Upper lobe of right lung (tissue), 1 donor: ENCODE results near the gene IL1RAP. TPM values are rescaled to one million over a fixed set of nuclear protein-coding genes. Genes with fewer than 3 reads are reported as not detected.
"Not testable (repeated sequence)": the region's sequence is repeated elsewhere in the genome, so short reads cannot be mapped to it uniquely, and the experiment has no call there.

ENCODE experiments used
- ATAC-seq: fragments of 200-7000 bp; cut with Tn5 transposase; one replicate; pipeline ENCODE4 v1.9.1; 2020; ENCODE audit warnings: mild to moderate bottlenecking, moderate library complexity
- DNase-seq: peaks from one replicate; pipeline ENCODE4 v3.0.0-alpha.2; 2020
- H3K27ac ChIP-seq: fragments of 200-600 bp; one replicate; pipeline ENCODE4 v1.8.0; 2022
- H3K27me3 ChIP-seq: fragments of 200-600 bp; one replicate; pipeline ENCODE4 v1.8.0; 2022; ENCODE audit warnings: mild to moderate bottlenecking
- H3K36me3 ChIP-seq: fragments of 200-600 bp; one replicate; pipeline ENCODE4 v1.8.0; 2022
- H3K4me1 ChIP-seq: fragments of 200-600 bp; one replicate; pipeline ENCODE4 v1.8.0; 2022
- H3K4me3 ChIP-seq: fragments of 200-600 bp; one replicate; pipeline ENCODE4 v1.8.0; 2022; ENCODE audit warnings: mild to moderate bottlenecking
- H3K9me3 ChIP-seq: fragments of 200-600 bp; one replicate; pipeline ENCODE4 v1.8.0; 2022
- CTCF ChIP-seq: fragments of 200-600 bp; IDR thresholded peaks from one replicate; pipeline ENCODE4 v1.8.0; 2022; ENCODE audit warnings: antibody characterized with exemption
- intact Hi-C: fragments of 100-400 bp; cut with DNase I; formaldehyde crosslinking; loops from one replicate; pipeline ENCODE4 v1.11.0; 2022
- total RNA-seq: library from RNA; stranded (reverse); fragmentation: NEBNext Ultra II Directional; extraction: Animal tissue kit (Norgen Biotek cat#: 25700); gene quantifications from one replicate; pipeline ENCODE4 v1.2.1, GENCODE V29; 2021
- donor health status: DM: no; HTN: yes; CAD: no; lungs with severe emphysema.

IL1RAP gene
- total RNA-seq, 1 donor from 2014 or later, result 34.6 TPM

GRCh38 chr3:190658106-190658505 is 144.2 kb downstream of the IL1RAP start:
- H3K4me1 ChIP-seq, result no peaks in the 10 kb centered on the region
- DNase-seq, result no peak
- intact Hi-C loops, result no loop called here
- ATAC-seq, result no peak
- no peaks in the 10 kb centered on the region for H3K9me3 ChIP-seq
- H3K27ac ChIP-seq, result no peak overlapping the region
- no peak overlapping the region for H3K4me3 ChIP-seq
- no peak for TF ChIP-seq CTCF
- no peaks in the 10 kb centered on the region for H3K27me3 ChIP-seq
- H3K36me3 ChIP-seq, result no peaks in the 10 kb centered on the region

DNA sequence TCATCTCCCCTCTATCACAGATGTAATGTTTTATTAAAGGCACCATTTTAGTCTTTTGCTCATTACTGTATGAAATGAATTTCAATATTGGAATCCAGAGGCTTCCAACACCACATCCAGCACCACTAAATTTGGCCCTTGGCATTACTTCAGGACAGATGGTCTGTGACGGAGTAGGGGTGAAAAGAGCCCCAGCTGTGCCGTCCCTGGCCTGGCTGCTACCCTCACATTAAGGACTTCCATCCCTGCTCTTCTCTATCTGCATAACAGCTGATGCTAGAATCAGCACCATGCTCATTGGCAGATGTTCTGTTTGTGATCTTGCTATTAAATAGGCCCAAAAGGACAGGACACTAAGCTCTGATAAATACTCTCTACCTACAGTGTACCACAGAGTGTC is 152.9 kb downstream of the IL1RAP start:
- H3K9me3 ChIP-seq, result no peaks in the 10 kb centered on the region
- ATAC-seq (no peak), DNase-seq (no peak)
- H3K36me3 ChIP-seq, result no peaks in the 10 kb centered on the region
- H3K27ac ChIP-seq, result no peak overlapping the region
- TF ChIP-seq CTCF, result no peak
- intact Hi-C loops, result no loop called here
- H3K4me1 ChIP-seq, result no peaks in the 10 kb centered on the region
- no peaks in the 10 kb centered on the region for H3K27me3 ChIP-seq
- no peak overlapping the region for H3K4me3 ChIP-seq

- ATAC-seq (no peak), DNase-seq (no peak)
- Histone ChIP-seq H3K9me3 (no peaks in the 10 kb centered on the region), H3K27me3 (no peaks in the 10 kb centered on the region), H3K27ac (no peak overlapping the region), H3K4me3 (no peak overlapping the region), H3K4me1 (no peaks in the 10 kb centered on the region), H3K36me3 (no peaks in the 10 kb centered on the region)
- no peak for TF ChIP-seq CTCF
- intact Hi-C loops, result no loop called here
Measured at GRCh38 chr3:190671658-190672057, 157.8 kb downstream of the IL1RAP start.

- DNase-seq (no peak), ATAC-seq (no peak)
- no peaks in the 10 kb centered on the region for H3K4me1 ChIP-seq
- H3K4me3 ChIP-seq, result no peak overlapping the region
- H3K27me3 ChIP-seq, result no peaks in the 10 kb centered on the region
- TF ChIP-seq CTCF, result no peak
- H3K9me3 ChIP-seq, result no peaks in the 10 kb centered on the region
- intact Hi-C loops, result no loop called here
- no peak overlapping the region for H3K27ac ChIP-seq
- H3K36me3 ChIP-seq, result no peaks in the 10 kb centered on the region
Measured at GRCh38 chr3:190673148-190673547, 159.3 kb downstream of the IL1RAP start.

- ATAC-seq (no peak), DNase-seq (no peak)
- no peak overlapping the region for H3K4me3 ChIP-seq
- intact Hi-C loops, result no loop called here
- H3K27ac ChIP-seq, result no peak overlapping the region
- no peak for TF ChIP-seq CTCF
- no peaks in the 10 kb centered on the region for H3K27me3 ChIP-seq
- H3K36me3 ChIP-seq, result no peaks in the 10 kb centered on the region
- H3K9me3 ChIP-seq, result no peaks in the 10 kb centered on the region
- no peaks in the 10 kb centered on the region for H3K4me1 ChIP-seq
Measured at GRCh38 chr3:190676481-190676880, 162.6 kb downstream of the IL1RAP start.

DNA sequence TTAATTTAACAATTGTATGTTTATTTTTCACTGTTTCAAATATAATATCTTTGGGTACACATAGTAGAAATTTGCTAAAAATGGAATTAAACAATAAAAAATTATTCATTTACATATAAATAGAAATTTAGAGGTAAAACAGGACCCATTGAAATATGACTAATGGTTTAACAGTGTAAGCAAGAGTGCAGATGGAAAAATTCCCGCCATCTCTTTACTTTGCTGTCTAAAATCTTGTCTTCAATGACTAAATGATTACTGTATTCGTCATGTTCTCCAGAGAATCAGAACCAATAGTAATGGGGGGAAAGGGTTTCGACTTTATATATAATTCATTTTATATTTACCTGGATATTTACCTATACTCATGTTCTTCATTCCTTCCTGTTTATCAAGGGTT is 163.1 kb downstream of the IL1RAP start:
- no peak overlapping the region for H3K27ac ChIP-seq
- TF ChIP-seq CTCF, result no peak
- H3K4me1 ChIP-seq, result no peaks in the 10 kb centered on the region
- DNase-seq, result no peak
- H3K9me3 ChIP-seq, result no peaks in the 10 kb centered on the region
- H3K27me3 ChIP-seq, result no peaks in the 10 kb centered on the region
- ATAC-seq, result no peak
- H3K36me3 ChIP-seq, result no peaks in the 10 kb centered on the region
- H3K4me3 ChIP-seq, result no peak overlapping the region
- intact Hi-C loops, result no loop called here

DNA sequence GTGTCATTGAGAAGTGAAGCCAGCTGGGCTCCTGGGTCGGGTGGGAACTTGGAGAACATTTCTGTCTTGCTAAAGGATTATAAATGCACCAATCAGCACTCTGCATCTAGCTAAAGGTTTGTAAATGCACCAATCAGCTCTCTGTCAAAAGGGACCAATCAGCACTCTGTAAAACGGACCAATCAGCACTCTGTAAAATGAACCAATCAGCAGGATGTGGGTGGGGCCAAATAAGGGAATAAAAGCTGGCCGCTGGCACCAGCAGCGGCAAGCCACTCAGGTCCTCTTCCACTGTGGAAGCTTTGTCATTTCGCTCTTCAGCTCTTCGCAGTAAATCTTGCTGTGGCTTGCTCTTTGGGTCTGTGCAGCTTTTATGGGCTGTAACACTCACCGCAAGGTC is 164.0 kb downstream of the IL1RAP start:
- H3K27me3 ChIP-seq, ATAC-seq, DNase-seq, intact Hi-C loops, H3K36me3 ChIP-seq, H3K27ac ChIP-seq, H3K4me3 ChIP-seq, H3K4me1 ChIP-seq, H3K9me3 ChIP-seq: not testable (repeated sequence)
